ENCODE results near the gene URB1. TPM values are rescaled to one million over a fixed set of nuclear protein-coding genes. Genes with fewer than 3 reads are reported as not detected.
A peak's percentile ranks its signal among the peaks of the same experiment; 100 is the strongest.

Gene URB1
- polyA plus RNA-seq, 4 donors, result 10.2 to 13.8 (median 11.8) TPM

- DNase-seq (ENCODE audit: low read depth in 4 of 4, low spot score in 3 of 4), result no peak
These were observed 44.8 kb downstream of the URB1 start for GRCh38 chr21:32347977-32348376.

- no peak for DNase-seq (ENCODE audit: low read depth in 4 of 4, low spot score in 3 of 4)
These were observed 45.5 kb downstream of the URB1 start for GRCh38 chr21:32347351-32347750.

- no peak for DNase-seq (ENCODE audit: low read depth in 4 of 4, low spot score in 3 of 4)
These were observed 45.9 kb downstream of the URB1 start for GRCh38 chr21:32346951-32347350.

- DNase-seq (ENCODE audit: low read depth in 4 of 4, low spot score in 3 of 4), result no peak
These were observed 51.7 kb downstream of the URB1 start for GRCh38 chr21:32340863-32341848.

GRCh38 chr21:32338209-32338921, 54.4 kb downstream of the URB1 start:
- DNase-seq (ENCODE audit: low read depth in 4 of 4, low spot score in 3 of 4), result no peak

- DNase-seq (ENCODE audit: low read depth in 4 of 4, low spot score in 3 of 4), result no peak
These were observed 55.6 kb downstream of the URB1 start for GRCh38 chr21:32337206-32337605.

GRCh38 chr21:32336711-32337110, 56.1 kb downstream of the URB1 start:
- no peak for DNase-seq (ENCODE audit: low read depth in 4 of 4, low spot score in 3 of 4)

- peak in 1 of 4 donors; percentile 3 for DNase-seq (ENCODE audit: low read depth in 4 of 4, low spot score in 3 of 4)
These were observed 56.9 kb downstream of the URB1 start for GRCh38 chr21:32335601-32336575.

- no peak for DNase-seq (ENCODE audit: low read depth in 4 of 4, low spot score in 3 of 4)
These were observed 57.8 kb downstream of the URB1 start for GRCh38 chr21:32334980-32335531.

GRCh38 chr21:32333953-32334673, 58.7 kb downstream of the URB1 start:
- DNase-seq (ENCODE audit: low read depth in 4 of 4, low spot score in 3 of 4), result no peak

- no peak for DNase-seq (ENCODE audit: low read depth in 4 of 4, low spot score in 3 of 4)
These were observed 60.3 kb downstream of the URB1 start for GRCh38 chr21:32332463-32332951.

GRCh38 chr21:32331444-32332305, 61.1 kb downstream of the URB1 start:
- no peak for DNase-seq (ENCODE audit: low read depth in 4 of 4, low spot score in 3 of 4)

- DNase-seq (ENCODE audit: low read depth in 4 of 4, low spot score in 3 of 4), result no peak
These were observed 62.0 kb downstream of the URB1 start for GRCh38 chr21:32330784-32331311.

GRCh38 chr21:32329776-32330175, 63.0 kb downstream of the URB1 start:
- no peak for DNase-seq (ENCODE audit: low read depth in 4 of 4, low spot score in 3 of 4)

- peak in 3 of 4 donors; percentile 45 to 50 (median 46) for DNase-seq (ENCODE audit: low read depth in 4 of 4, low spot score in 3 of 4)
These were observed 63.5 kb downstream of the URB1 start for GRCh38 chr21:32329331-32329730.

- DNase-seq (ENCODE audit: low read depth in 4 of 4, low spot score in 3 of 4), result peak in 1 of 4 donors; percentile 27
These were observed 64.2 kb downstream of the URB1 start for GRCh38 chr21:32328595-32328994.

- no peak for DNase-seq (ENCODE audit: low read depth in 4 of 4, low spot score in 3 of 4)
These were observed 67.1 kb downstream of the URB1 start for GRCh38 chr21:32325706-32326105.

- no peak for DNase-seq (ENCODE audit: low read depth in 4 of 4, low spot score in 3 of 4)
These were observed 70.1 kb downstream of the URB1 start for GRCh38 chr21:32322676-32323075.

Measured in left renal pelvis (tissue), 4 donors.